NB4 (cell line): ENCODE data around the gene PPM1N.

Experiments
- POLR2A ChIP-seq: IDR thresholded peaks from 2 replicates; pipeline ENCODE4 v1.6.1; 2011; ENCODE audit warnings: mild to moderate bottlenecking; ENCODE audit not compliant: insufficient read length; ENCODE audit errors: extremely low read depth
- TF ChIP-seq, protein P1 (sequence below): IDR thresholded peaks from one replicate; pipeline ENCODE4 v1.5.1; 2012; ENCODE audit warnings: low read depth, low read length

DNA sequence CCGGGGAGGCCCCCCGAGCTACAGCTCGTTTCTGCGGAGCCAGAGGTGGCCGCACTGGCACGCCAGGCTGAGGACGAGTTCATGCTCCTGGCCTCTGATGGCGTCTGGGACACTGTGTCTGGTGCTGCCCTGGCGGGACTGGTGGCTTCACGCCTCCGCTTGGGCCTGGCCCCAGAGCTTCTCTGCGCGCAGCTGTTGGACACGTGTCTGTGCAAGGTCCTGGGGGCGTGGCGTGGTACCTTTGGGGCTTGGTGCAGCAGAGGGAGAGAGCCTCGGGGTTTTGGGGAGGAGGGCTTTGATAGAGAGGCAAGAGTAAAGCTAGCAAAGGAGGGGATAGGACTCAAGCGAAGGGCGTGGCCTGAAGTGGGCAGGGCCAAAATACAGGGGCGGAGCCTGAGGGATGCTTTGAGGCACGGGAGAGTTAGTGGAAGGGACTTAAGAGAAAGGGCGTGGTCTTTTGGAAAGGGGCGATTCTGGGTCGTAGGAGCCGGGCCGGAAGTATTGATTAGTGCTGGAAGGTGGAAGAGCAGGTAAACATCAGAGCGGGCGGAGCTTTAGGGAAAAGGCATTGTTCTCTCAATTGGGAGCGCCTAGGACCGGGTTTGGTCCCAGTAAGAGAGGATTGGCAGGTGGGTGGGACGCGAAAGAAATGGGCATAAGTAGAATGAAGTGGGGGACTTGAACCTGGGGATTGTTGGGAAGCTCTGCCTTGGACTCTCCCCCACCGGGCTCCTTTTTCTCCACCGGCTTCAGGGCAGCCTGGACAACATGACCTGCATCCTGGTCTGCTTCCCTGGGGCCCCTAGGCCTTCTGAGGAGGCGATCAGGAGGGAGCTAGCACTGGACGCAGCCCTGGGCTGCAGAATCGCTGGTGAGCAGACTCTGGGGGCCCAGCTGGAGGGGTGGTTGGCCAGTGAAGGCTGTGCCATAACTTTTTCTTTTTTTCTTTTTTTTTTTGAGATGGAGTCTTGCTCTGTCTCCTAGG, 1.2 kb downstream of the PPM1N start:
- no peak for TF ChIP-seq POLR2A
- TF ChIP-seq, protein P1, sequence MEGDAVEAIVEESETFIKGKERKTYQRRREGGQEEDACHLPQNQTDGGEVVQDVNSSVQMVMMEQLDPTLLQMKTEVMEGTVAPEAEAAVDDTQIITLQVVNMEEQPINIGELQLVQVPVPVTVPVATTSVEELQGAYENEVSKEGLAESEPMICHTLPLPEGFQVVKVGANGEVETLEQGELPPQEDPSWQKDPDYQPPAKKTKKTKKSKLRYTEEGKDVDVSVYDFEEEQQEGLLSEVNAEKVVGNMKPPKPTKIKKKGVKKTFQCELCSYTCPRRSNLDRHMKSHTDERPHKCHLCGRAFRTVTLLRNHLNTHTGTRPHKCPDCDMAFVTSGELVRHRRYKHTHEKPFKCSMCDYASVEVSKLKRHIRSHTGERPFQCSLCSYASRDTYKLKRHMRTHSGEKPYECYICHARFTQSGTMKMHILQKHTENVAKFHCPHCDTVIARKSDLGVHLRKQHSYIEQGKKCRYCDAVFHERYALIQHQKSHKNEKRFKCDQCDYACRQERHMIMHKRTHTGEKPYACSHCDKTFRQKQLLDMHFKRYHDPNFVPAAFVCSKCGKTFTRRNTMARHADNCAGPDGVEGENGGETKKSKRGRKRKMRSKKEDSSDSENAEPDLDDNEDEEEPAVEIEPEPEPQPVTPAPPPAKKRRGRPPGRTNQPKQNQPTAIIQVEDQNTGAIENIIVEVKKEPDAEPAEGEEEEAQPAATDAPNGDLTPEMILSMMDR: no peak
